ENCODE measurements around the gene SLCO3A1.
A peak's percentile ranks its signal among the peaks of the same experiment; 100 is the strongest.

The SLCO3A1 gene

DNA sequence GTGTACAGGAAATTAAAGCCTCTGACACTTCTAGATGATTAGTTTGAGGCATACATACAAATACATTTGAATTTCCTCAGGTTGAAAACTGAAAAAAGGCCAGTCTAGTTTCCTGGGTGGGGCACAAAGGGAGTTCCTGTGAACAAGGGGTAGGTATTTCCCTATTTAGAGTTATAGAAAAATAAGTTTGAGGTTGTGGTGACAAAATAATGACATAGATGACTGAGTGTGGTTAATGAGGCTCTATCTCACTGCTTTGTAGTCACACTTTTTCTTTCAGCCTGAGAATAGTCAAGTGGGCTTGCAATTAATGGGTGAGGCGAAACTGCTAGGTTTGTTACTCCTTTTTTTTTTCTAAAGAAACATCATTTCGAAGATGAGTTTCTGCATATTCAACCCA lies 4.3 kb downstream of the SLCO3A1 start:
- DNase-seq (no peak), ATAC-seq (ENCODE audit: insufficient read depth, low read depth) (peak; percentile 64)

GRCh38 chr15:91860498-91860897 lies 7.0 kb downstream of the SLCO3A1 start:
- Histone ChIP-seq H3K27me3 (ENCODE audit: insufficient read depth, low read length, poor library complexity) (peaks cover 2% of the 10 kb centered on the region), H3K4me2 (ENCODE audit: insufficient read depth, low read length) (no peak overlapping the region), H3K36me3 (ENCODE audit: insufficient read depth, low read length) (no peaks in the 10 kb centered on the region), H3K4me3 (ENCODE audit: low read depth in 1 of 2, low read length in 2 of 2) (no peak overlapping the region), H3K27ac (ENCODE audit: low read length) (no peak overlapping the region), H3K9me3 (ENCODE audit: insufficient read depth, low read length, severe bottlenecking) (no peaks in the 10 kb centered on the region), H3K79me2 (ENCODE audit: insufficient read depth, low read length) (no peaks in the 10 kb centered on the region), H3K4me1 (ENCODE audit: insufficient read depth, low read length) (no peaks in the 10 kb centered on the region), H4K20me1 (ENCODE audit: insufficient read depth, low read length) (peaks cover 6% of the 10 kb centered on the region; the same call in 1 of the 2 replicates), H2AFZ (ENCODE audit: low read depth, low read length) (no peak overlapping the region), H3K9ac (ENCODE audit: low read depth, low read length) (no peak overlapping the region)
- TF ChIP-seq, protein P1, sequence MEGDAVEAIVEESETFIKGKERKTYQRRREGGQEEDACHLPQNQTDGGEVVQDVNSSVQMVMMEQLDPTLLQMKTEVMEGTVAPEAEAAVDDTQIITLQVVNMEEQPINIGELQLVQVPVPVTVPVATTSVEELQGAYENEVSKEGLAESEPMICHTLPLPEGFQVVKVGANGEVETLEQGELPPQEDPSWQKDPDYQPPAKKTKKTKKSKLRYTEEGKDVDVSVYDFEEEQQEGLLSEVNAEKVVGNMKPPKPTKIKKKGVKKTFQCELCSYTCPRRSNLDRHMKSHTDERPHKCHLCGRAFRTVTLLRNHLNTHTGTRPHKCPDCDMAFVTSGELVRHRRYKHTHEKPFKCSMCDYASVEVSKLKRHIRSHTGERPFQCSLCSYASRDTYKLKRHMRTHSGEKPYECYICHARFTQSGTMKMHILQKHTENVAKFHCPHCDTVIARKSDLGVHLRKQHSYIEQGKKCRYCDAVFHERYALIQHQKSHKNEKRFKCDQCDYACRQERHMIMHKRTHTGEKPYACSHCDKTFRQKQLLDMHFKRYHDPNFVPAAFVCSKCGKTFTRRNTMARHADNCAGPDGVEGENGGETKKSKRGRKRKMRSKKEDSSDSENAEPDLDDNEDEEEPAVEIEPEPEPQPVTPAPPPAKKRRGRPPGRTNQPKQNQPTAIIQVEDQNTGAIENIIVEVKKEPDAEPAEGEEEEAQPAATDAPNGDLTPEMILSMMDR (IDR thresholded peaks at IDR 0.05; ENCODE audit: borderline replicate concordance, extremely low read depth, low read length, poor library complexity, severe bottlenecking) = no peak
- TF ChIP-seq EZH2 (IDR thresholded peaks at IDR 0.05; ENCODE audit: borderline replicate concordance, low read depth, low read length, severe bottlenecking) = no peak
- no peak for ATAC-seq (ENCODE audit: insufficient read depth, low read depth)
- no peak for DNase-seq

More for the DNA sequence above, 4.3 kb downstream of the SLCO3A1 start:
- H3K4me3 ChIP-seq (ENCODE audit: low read depth in 1 of 2, low read length in 2 of 2) = no peak overlapping the region
- no peaks in the 10 kb centered on the region for H3K79me2 ChIP-seq (ENCODE audit: insufficient read depth, low read length)
- TF ChIP-seq EZH2 (IDR thresholded peaks at IDR 0.05; ENCODE audit: borderline replicate concordance, low read depth, low read length, severe bottlenecking) = no peak
- TF ChIP-seq, protein P1 (IDR thresholded peaks at IDR 0.05; ENCODE audit: borderline replicate concordance, extremely low read depth, low read length, poor library complexity, severe bottlenecking) = no peak
- H3K4me1 ChIP-seq (ENCODE audit: insufficient read depth, low read length) = no peaks in the 10 kb centered on the region
- no peaks in the 10 kb centered on the region for H3K36me3 ChIP-seq (ENCODE audit: insufficient read depth, low read length)
- H2AFZ ChIP-seq (ENCODE audit: low read depth, low read length) = no peak overlapping the region
- no peak overlapping the region for H3K27ac ChIP-seq (ENCODE audit: low read length)
- H4K20me1 ChIP-seq (ENCODE audit: insufficient read depth, low read length) = no peaks in the 10 kb centered on the region
- H3K9ac ChIP-seq (ENCODE audit: low read depth, low read length) = no peak overlapping the region
- H3K9me3 ChIP-seq (ENCODE audit: insufficient read depth, low read length, severe bottlenecking) = no peaks in the 10 kb centered on the region
- H3K27me3 ChIP-seq (ENCODE audit: insufficient read depth, low read length, poor library complexity) = no peaks in the 10 kb centered on the region
- H3K4me2 ChIP-seq (ENCODE audit: insufficient read depth, low read length) = no peak overlapping the region

DNA sequence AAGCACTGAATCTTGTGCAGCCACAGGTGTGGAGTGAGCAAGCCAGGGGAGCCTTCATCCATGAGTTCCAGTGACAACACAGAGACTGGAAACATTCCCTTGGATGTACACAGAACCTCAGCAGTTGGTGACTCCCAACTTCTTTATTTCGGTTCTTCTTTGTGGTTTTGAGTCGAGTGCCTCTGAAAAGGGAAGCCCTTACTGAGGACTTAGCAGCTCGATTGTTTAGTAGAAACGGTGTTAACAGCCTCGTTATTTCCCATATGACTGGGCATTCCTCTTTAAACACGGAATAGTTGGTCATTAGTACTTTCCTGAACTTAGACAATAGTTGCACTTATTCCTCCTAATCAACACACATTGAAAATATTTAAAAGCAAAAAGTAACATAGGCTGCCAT lies 7.7 kb downstream of the SLCO3A1 start:
- Histone ChIP-seq H3K9ac (ENCODE audit: low read depth, low read length) (no peak overlapping the region), H3K27ac (ENCODE audit: low read length) (no peak overlapping the region)
- no peak for ATAC-seq (ENCODE audit: insufficient read depth, low read depth)

More for the DNA sequence above, 7.7 kb downstream of the SLCO3A1 start:
- H3K79me2 ChIP-seq (ENCODE audit: insufficient read depth, low read length) = no peaks in the 10 kb centered on the region
- peaks cover 6% of the 10 kb centered on the region; the same call in 1 of the 2 replicates for H3K4me1 ChIP-seq (ENCODE audit: insufficient read depth, low read length)
- H3K9me3 ChIP-seq (ENCODE audit: insufficient read depth, low read length, severe bottlenecking) = no peaks in the 10 kb centered on the region
- H3K27me3 ChIP-seq (ENCODE audit: insufficient read depth, low read length, poor library complexity) = peaks cover 2% of the 10 kb centered on the region
- no peaks in the 10 kb centered on the region for H3K36me3 ChIP-seq (ENCODE audit: insufficient read depth, low read length)
- H3K4me3 ChIP-seq (ENCODE audit: low read depth in 1 of 2, low read length in 2 of 2) = no peak overlapping the region
- H3K4me2 ChIP-seq (ENCODE audit: insufficient read depth, low read length) = no peak overlapping the region
- no peak for DNase-seq
- H4K20me1 ChIP-seq (ENCODE audit: insufficient read depth, low read length) = peaks cover 6% of the 10 kb centered on the region; the same call in 1 of the 2 replicates
- TF ChIP-seq, protein P1 (IDR thresholded peaks at IDR 0.05; ENCODE audit: borderline replicate concordance, extremely low read depth, low read length, poor library complexity, severe bottlenecking) = no peak
- TF ChIP-seq EZH2 (IDR thresholded peaks at IDR 0.05; ENCODE audit: borderline replicate concordance, low read depth, low read length, severe bottlenecking) = no peak
- H2AFZ ChIP-seq (ENCODE audit: low read depth, low read length) = no peak overlapping the region
